ENCODE results near the gene ADAM22. TPM values are rescaled to one million over a fixed set of nuclear protein-coding genes. Genes with fewer than 3 reads are reported as not detected.

ADAM22 gene
- total RNA-seq, 1 donor from 2014 or later, result 2.7 TPM

DNA sequence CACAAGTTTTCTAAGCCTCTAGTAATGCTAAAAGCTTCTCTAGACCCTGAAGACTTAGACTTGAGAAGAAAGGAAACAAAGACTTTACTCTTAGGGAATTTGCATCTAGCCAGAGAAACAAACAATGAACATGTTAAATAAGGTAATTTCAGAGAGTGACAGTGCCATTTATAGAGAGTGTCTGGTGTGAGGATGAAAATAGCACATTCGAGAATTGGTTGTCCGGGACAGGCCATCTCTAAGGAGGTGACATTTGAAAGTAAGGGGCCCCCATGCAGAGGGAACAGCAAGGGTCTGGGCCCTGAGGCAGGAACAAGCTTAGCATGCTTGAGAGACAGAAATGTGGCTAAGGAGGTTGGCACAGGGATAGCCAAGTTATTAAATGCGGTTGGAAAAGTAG lies 48.1 kb downstream of the ADAM22 start:
- Histone ChIP-seq H3K36me3 (no peaks in the 10 kb centered on the region), H3K27me3 (ENCODE audit: low read depth) (no peaks in the 10 kb centered on the region), H3K4me1 (no peaks in the 10 kb centered on the region), H3K27ac (no peak overlapping the region), H3K9me3 (no peaks in the 10 kb centered on the region), H3K4me3 (no peak overlapping the region)
- intact Hi-C loops (cut with DNase I), result no loop called here
- TF ChIP-seq, protein P1, sequence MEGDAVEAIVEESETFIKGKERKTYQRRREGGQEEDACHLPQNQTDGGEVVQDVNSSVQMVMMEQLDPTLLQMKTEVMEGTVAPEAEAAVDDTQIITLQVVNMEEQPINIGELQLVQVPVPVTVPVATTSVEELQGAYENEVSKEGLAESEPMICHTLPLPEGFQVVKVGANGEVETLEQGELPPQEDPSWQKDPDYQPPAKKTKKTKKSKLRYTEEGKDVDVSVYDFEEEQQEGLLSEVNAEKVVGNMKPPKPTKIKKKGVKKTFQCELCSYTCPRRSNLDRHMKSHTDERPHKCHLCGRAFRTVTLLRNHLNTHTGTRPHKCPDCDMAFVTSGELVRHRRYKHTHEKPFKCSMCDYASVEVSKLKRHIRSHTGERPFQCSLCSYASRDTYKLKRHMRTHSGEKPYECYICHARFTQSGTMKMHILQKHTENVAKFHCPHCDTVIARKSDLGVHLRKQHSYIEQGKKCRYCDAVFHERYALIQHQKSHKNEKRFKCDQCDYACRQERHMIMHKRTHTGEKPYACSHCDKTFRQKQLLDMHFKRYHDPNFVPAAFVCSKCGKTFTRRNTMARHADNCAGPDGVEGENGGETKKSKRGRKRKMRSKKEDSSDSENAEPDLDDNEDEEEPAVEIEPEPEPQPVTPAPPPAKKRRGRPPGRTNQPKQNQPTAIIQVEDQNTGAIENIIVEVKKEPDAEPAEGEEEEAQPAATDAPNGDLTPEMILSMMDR (IDR thresholded peaks at IDR 0.05), result no peak
- DNase-seq (no peak), ATAC-seq (no peak)

DNA sequence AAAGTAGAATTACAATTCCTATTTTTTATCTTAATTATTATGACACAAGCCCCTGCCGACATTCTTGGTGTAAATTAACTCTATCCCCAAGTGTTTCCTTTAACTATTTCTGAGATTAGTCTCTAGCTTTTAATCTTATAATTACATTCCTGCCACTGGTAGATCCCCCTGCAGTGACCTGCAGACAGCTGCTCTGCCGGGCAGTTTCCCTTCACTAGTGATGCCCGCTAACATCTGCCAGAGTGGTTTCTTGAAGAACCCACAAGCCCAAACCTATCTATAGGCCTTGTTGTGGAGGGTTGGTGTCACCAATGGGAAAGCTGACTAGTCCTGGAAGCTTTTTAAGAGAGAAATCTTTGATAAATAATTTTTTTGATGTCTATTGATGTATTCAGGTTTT lies 50.0 kb downstream of the ADAM22 start:
- Histone ChIP-seq H3K27me3 (ENCODE audit: low read depth) (no peaks in the 10 kb centered on the region), H3K27ac (no peak overlapping the region), H3K4me3 (no peak overlapping the region), H3K4me1 (no peaks in the 10 kb centered on the region), H3K9me3 (no peaks in the 10 kb centered on the region), H3K36me3 (no peaks in the 10 kb centered on the region)
- intact Hi-C loops (cut with DNase I), result no loop called here
- ATAC-seq (no peak), DNase-seq (no peak)
- TF ChIP-seq, protein P1 (IDR thresholded peaks at IDR 0.05), result no peak

- no peak for DNase-seq
- intact Hi-C loops (cut with DNase I), result no loop called here
- no peak for ATAC-seq
- H3K4me1 ChIP-seq, result no peaks in the 10 kb centered on the region
- TF ChIP-seq, protein P1 (IDR thresholded peaks at IDR 0.05), result no peak
- no peaks in the 10 kb centered on the region for H3K9me3 ChIP-seq
- H3K27me3 ChIP-seq (ENCODE audit: low read depth), result no peaks in the 10 kb centered on the region
- no peak overlapping the region for H3K27ac ChIP-seq
- H3K36me3 ChIP-seq, result no peaks in the 10 kb centered on the region
- no peak overlapping the region for H3K4me3 ChIP-seq
Observed at GRCh38 chr7:87993269-87993668, 59.2 kb downstream of the ADAM22 start.

DNA sequence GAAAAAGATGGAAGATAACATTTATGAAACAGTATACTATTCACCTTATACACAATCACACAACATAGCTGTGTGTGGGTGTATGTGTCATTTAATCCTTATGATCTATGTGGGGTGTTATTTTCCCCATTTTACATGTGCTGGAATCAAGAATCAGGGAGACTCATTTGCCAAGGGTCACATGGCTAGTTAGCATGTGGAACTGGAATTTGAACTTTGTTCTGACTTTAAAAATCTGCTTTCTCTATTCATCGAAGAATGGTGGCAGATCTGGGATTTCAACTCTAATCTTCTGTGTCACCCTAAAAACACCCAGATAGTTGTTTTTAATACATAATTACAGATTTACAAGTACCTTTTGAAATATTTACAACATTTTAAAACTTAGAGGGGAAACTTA lies 65.2 kb downstream of the ADAM22 start:
- no peak for DNase-seq
- H3K27me3 ChIP-seq (ENCODE audit: low read depth), result no peaks in the 10 kb centered on the region
- no peaks in the 10 kb centered on the region for H3K9me3 ChIP-seq
- no peak for ATAC-seq
- H3K4me1 ChIP-seq, result no peaks in the 10 kb centered on the region
- H3K36me3 ChIP-seq, result no peaks in the 10 kb centered on the region
- no peak overlapping the region for H3K4me3 ChIP-seq
- TF ChIP-seq, protein P1 (IDR thresholded peaks at IDR 0.05), result no peak
- intact Hi-C loops (cut with DNase I), result no loop called here
- no peak overlapping the region for H3K27ac ChIP-seq

DNA sequence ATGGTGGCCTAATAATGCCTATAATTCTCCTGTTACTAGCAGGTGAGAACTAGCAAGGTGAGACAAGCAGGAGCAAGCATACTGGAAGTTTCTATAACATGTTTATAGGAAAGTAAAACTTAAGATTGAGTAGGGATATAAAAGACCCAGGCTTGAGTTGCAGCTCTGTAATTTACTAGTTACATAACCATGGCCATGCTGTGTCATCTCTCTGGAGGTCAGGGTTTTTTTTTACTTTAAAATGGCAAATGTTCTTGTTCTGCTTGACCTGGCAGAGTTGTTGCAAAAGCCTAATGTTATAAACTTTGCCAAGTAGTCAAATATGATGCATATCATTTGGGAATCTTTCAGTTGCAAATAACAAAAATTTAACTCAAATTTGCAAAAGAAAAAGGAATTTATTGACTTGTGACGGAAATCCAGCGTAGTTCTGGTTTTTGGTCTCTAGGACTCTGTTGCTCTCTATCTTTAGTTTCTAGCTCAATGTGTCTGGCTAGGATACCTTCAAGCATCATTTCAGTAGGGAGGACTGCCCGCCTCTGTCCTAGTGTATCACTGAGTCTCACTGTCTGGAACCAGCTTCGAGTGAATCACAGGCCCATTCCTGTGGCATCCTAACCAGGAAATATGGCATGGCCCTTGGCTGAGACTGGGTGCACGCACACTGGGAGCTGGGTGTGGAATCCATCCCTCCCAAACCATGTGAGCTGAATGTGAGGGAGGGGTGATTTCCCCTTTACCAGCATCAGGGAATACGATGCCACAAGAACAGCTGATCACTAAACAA lies 67.9 kb downstream of the ADAM22 start:
- no peak for ATAC-seq
- Histone ChIP-seq H3K27me3 (ENCODE audit: low read depth) (no peaks in the 10 kb centered on the region), H3K36me3 (no peaks in the 10 kb centered on the region), H3K9me3 (no peaks in the 10 kb centered on the region), H3K4me1 (no peaks in the 10 kb centered on the region), H3K4me3 (no peak overlapping the region), H3K27ac (no peak overlapping the region)
- intact Hi-C loops (cut with DNase I), result no loop called here
- no peak for DNase-seq
- TF ChIP-seq, protein P1 (IDR thresholded peaks at IDR 0.05), result no peak

Measured in lower lobe of right lung (tissue), 2 donors.